ENCODE results near the gene PNLIPRP3.

PNLIPRP3 gene

GRCh38 chr10:116451711-116452337 is 24.2 kb downstream of the PNLIPRP3 start:
- no peak for DNase-seq

GRCh38 chr10:116452338-116452720 is 24.7 kb downstream of the PNLIPRP3 start:
- no peak for DNase-seq

- no peak for DNase-seq
These were observed 29.8 kb downstream of the PNLIPRP3 start for GRCh38 chr10:116457488-116457887.

GRCh38 chr10:116460219-116460618 is 32.6 kb downstream of the PNLIPRP3 start:
- DNase-seq = no peak

GRCh38 chr10:116461680-116462079 is 34.0 kb downstream of the PNLIPRP3 start:
- no peak for DNase-seq

- no peak for DNase-seq
These were observed 36.6 kb downstream of the PNLIPRP3 start for GRCh38 chr10:116464257-116464656.

GRCh38 chr10:116465546-116465945 is 37.9 kb downstream of the PNLIPRP3 start:
- DNase-seq = no peak

- no peak for DNase-seq
These were observed 39.2 kb downstream of the PNLIPRP3 start for GRCh38 chr10:116466715-116467422.

GRCh38 chr10:116469437-116469836 is 41.8 kb downstream of the PNLIPRP3 start:
- no peak for DNase-seq

- no peak for DNase-seq
These were observed 42.4 kb downstream of the PNLIPRP3 start for GRCh38 chr10:116470071-116470470.

GRCh38 chr10:116470768-116471415 is 43.2 kb downstream of the PNLIPRP3 start:
- no peak for DNase-seq

GRCh38 chr10:116472891-116473290 is 45.2 kb downstream of the PNLIPRP3 start:
- DNase-seq = no peak

- DNase-seq = no peak
These were observed 48.2 kb downstream of the PNLIPRP3 start for GRCh38 chr10:116475866-116476265.

- DNase-seq = no peak
These were observed 48.8 kb downstream of the PNLIPRP3 start for GRCh38 chr10:116476461-116476860.

GRCh38 chr10:116477986-116478664 is 50.5 kb downstream of the PNLIPRP3 start:
- DNase-seq = no peak

GRCh38 chr10:116486770-116487448 is 59.3 kb downstream of the PNLIPRP3 start:
- no peak for DNase-seq

GRCh38 chr10:116487522-116488430 is 60.1 kb downstream of the PNLIPRP3 start:
- DNase-seq = no peak

GRCh38 chr10:116489460-116489859 is 61.8 kb downstream of the PNLIPRP3 start:
- DNase-seq = no peak

- no peak for DNase-seq
These were observed 62.5 kb downstream of the PNLIPRP3 start for GRCh38 chr10:116490028-116490662.

- DNase-seq = no peak
These were observed 77.1 kb downstream of the PNLIPRP3 start for GRCh38 chr10:116504786-116505185.

- DNase-seq = no peak
These were observed 82.9 kb downstream of the PNLIPRP3 start for GRCh38 chr10:116510565-116510964.
